Mesendoderm (in vitro differentiated cells): ENCODE data around the gene SPTBN5.

Source experiments
- DNase-seq: peaks from one replicate; pipeline ENCODE4 v3.0.0; 2013
- H2AK5ac ChIP-seq: 2 replicates; pipeline ENCODE4 v1.6.1; 2013; ENCODE audit warnings: low read length, inconsistent platforms
- H2BK120ac ChIP-seq: 2 replicates; pipeline ENCODE4 v1.6.1; 2013; ENCODE audit warnings: low read depth, mild to moderate bottlenecking, low read length, moderate library complexity, mixed read lengths
- H2BK15ac ChIP-seq: replicated peaks from 2 replicates; pipeline ENCODE4 v1.6.1; 2013; ENCODE audit warnings: low read depth, mild to moderate bottlenecking, moderate library complexity
- H2BK5ac ChIP-seq: 2 replicates; pipeline ENCODE4 v1.6.1; 2013; ENCODE audit warnings: low read length, inconsistent platforms
- H3K18ac ChIP-seq: 2 replicates; pipeline ENCODE4 v1.6.1; 2013; ENCODE audit warnings: mild to moderate bottlenecking, low read length, mixed read lengths
- H3K23ac ChIP-seq: one replicate; pipeline ENCODE4 v1.6.1; 2013; ENCODE audit warnings: low read length
- H3K27ac ChIP-seq: 2 replicates; pipeline ENCODE4 v1.5.1; 2013; ENCODE audit warnings: low read depth, mild to moderate bottlenecking, inconsistent platforms, low read length, moderate library complexity
- H3K27me3 ChIP-seq: 2 replicates; pipeline ENCODE4 v1.6.1; 2013; ENCODE audit warnings: low read length, control low read depth, mild to moderate bottlenecking, inconsistent platforms; ENCODE audit not compliant: insufficient read depth, poor library complexity
- H3K36me3 ChIP-seq: 2 replicates; pipeline ENCODE4 v1.6.1; 2013; ENCODE audit warnings: low read length, inconsistent platforms; ENCODE audit not compliant: control insufficient read depth, insufficient read depth
- H3K4ac ChIP-seq: one replicate; pipeline ENCODE4 v1.6.1; 2013; ENCODE audit warnings: low read depth, mild to moderate bottlenecking, low read length, moderate library complexity
- H3K4me1 ChIP-seq: 2 replicates; pipeline ENCODE4 v1.6.1; 2013; ENCODE audit warnings: low read depth, low read length, inconsistent platforms; ENCODE audit not compliant: control insufficient read depth
- H3K4me2 ChIP-seq: 2 replicates; pipeline ENCODE4 v1.6.1; 2013; ENCODE audit warnings: low read length
- H3K4me3 ChIP-seq: 2 replicates; pipeline ENCODE4 v1.5.1; 2013; ENCODE audit warnings: mild to moderate bottlenecking, low read length
- H3K56ac ChIP-seq: one replicate; pipeline ENCODE4 v1.6.1; 2013; ENCODE audit warnings: low read length
- H3K79me1 ChIP-seq: 2 replicates; pipeline ENCODE4 v1.6.1; 2013; ENCODE audit warnings: low read length, inconsistent platforms
- H3K79me2 ChIP-seq: 2 replicates; pipeline ENCODE4 v1.6.1; 2013; ENCODE audit warnings: mild to moderate bottlenecking, low read length; ENCODE audit not compliant: control insufficient read depth, insufficient read depth
- H3K9ac ChIP-seq: 2 replicates; pipeline ENCODE4 v1.6.1; 2013; ENCODE audit warnings: low read length, inconsistent platforms
- H4K5ac ChIP-seq: one replicate; pipeline ENCODE4 v1.6.1; 2013; ENCODE audit warnings: low read length
- H4K8ac ChIP-seq: one replicate; pipeline ENCODE4 v1.6.1; 2013; ENCODE audit warnings: low read depth, mild to moderate bottlenecking, control low read depth, low read length, moderate library complexity
- WGBS: extraction: QIAGEN DNeasy Blood & Tissue Kit; methylation state at CpG from one replicate; pipeline ENCODE4 v1.1.7; 2013; ENCODE audit warnings: low lambda C conversion rate, missing lambda C conversion rate; ENCODE audit not compliant: insufficient coverage; ENCODE audit errors: extremely low coverage; 5-methylcytosine and 5-hydroxymethylcytosine counted together

SPTBN5 gene

GRCh38 chr15:41870689-41871081, 23.2 kb downstream of the SPTBN5 start:
- H2AK5ac ChIP-seq: no peak overlapping the region
- no peak for DNase-seq
- H3K18ac ChIP-seq: no peak overlapping the region
- no peak overlapping the region for H4K8ac ChIP-seq
- no peaks in the 10 kb centered on the region for H3K79me2 ChIP-seq
- H3K27ac ChIP-seq: no peak overlapping the region
- no peak overlapping the region for H3K56ac ChIP-seq
- WGBS: no CpG with 5 or more reads among the region's 9 CpGs
- no peaks in the 10 kb centered on the region for H3K27me3 ChIP-seq
- H2BK15ac ChIP-seq: no peak overlapping the region
- H3K4me1 ChIP-seq: no peaks in the 10 kb centered on the region
- no peak overlapping the region for H2BK120ac ChIP-seq
- no peaks in the 10 kb centered on the region for H3K36me3 ChIP-seq
- H3K9ac ChIP-seq: no peak overlapping the region
- H4K5ac ChIP-seq: no peak overlapping the region
- no peak overlapping the region for H2BK5ac ChIP-seq
- no peak overlapping the region for H3K4me3 ChIP-seq
- H3K23ac ChIP-seq: no peak overlapping the region
- no peaks in the 10 kb centered on the region for H3K79me1 ChIP-seq
- H3K4ac ChIP-seq: no peak overlapping the region
- no peak overlapping the region for H3K4me2 ChIP-seq

GRCh38 chr15:41869770-41870688, 23.8 kb downstream of the SPTBN5 start:
- Histone ChIP-seq H3K27me3 (no peaks in the 10 kb centered on the region), H3K27ac (no peak overlapping the region), H3K36me3 (no peaks in the 10 kb centered on the region), H3K4ac (no peak overlapping the region), H3K79me2 (no peaks in the 10 kb centered on the region), H2BK5ac (no peak overlapping the region), H3K9ac (no peak overlapping the region), H3K4me3 (no peak overlapping the region), H3K79me1 (no peaks in the 10 kb centered on the region), H3K4me2 (no peak overlapping the region), H4K5ac (no peak overlapping the region), H4K8ac (no peak overlapping the region), H2AK5ac (no peak overlapping the region), H3K18ac (no peak overlapping the region), H3K23ac (no peak overlapping the region), H2BK120ac (no peak overlapping the region), H2BK15ac (no peak overlapping the region), H3K4me1 (no peaks in the 10 kb centered on the region), H3K56ac (no peak overlapping the region)
- DNase-seq: no peak
- WGBS: no CpG with 5 or more reads among the region's 42 CpGs

DNA sequence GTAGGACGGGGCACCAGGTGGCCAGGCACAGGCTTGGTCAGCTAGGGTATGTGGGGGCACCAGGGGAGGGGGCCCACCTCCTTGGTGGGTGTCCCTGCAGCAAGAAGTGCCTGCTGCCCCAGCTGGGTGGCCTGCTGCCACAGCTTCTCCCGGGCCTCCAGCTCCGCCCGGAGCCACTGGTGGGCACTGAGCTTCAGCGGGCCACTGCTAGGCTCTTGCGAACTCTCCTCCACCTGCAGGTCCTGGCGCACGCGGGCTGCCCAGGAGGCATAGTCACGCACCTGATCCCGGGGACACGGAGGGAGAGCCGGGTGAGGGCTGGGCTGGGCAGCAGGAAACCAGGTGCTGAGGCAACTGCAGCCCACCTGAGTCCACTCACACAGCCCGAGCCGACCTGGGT, 25.5 kb downstream of the SPTBN5 start:
- no peak overlapping the region for H3K4ac ChIP-seq
- H4K5ac ChIP-seq: no peak overlapping the region
- H3K79me2 ChIP-seq: no peaks in the 10 kb centered on the region
- H3K9ac ChIP-seq: no peak overlapping the region
- H3K18ac ChIP-seq: no peak overlapping the region
- H4K8ac ChIP-seq: no peak overlapping the region
- H3K4me3 ChIP-seq: no peak overlapping the region
- no peak overlapping the region for H3K4me2 ChIP-seq
- no peaks in the 10 kb centered on the region for H3K36me3 ChIP-seq
- no peaks in the 10 kb centered on the region for H3K79me1 ChIP-seq
- DNase-seq: no peak
- no peak overlapping the region for H3K56ac ChIP-seq
- WGBS: no CpG with 5 or more reads among the region's 15 CpGs
- no peak overlapping the region for H2BK15ac ChIP-seq
- H3K27ac ChIP-seq: no peak overlapping the region
- H2BK5ac ChIP-seq: no peak overlapping the region
- H3K27me3 ChIP-seq: no peaks in the 10 kb centered on the region
- H2AK5ac ChIP-seq: no peak overlapping the region
- H2BK120ac ChIP-seq: no peak overlapping the region
- no peaks in the 10 kb centered on the region for H3K4me1 ChIP-seq
- H3K23ac ChIP-seq: no peak overlapping the region

DNA sequence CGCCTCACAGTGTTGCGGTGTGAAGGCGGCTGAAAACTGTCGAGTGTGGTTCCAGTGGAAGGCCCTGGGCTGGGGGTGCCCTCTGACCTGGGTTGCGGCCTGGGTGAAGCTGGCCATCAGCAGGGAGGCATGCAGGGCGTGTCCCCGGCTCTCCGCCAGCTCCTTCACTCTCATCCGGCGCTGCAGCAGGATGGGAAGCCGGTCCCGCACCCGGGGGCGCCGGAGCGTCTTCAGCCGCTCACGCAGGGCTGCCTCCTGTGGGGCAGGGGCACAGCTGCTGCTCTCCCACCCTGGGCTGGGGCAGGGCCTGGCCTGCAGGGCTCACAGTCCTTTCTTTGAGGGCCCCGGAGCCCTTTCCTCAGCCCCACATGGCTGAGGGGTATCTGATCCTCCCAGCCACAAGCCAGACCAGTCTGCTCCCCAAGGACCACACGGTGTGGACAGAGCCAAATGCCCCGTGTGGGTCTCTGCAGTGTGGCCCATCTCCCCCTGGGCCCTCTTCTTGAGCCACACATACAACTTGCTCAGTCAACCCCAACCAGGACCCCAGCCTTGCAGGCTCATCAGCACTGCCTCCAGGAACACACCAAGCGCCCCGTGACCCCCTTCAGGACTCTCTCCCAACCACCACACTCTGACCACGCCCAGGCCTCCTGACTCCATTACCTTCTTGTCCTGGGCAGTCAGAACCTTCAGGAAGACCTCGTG, 26.8 kb downstream of the SPTBN5 start:
- H2BK5ac ChIP-seq: no peak overlapping the region
- no peak for DNase-seq
- H3K4ac ChIP-seq: no peak overlapping the region
- H3K23ac ChIP-seq: no peak overlapping the region
- H3K4me1 ChIP-seq: no peaks in the 10 kb centered on the region
- H3K79me1 ChIP-seq: no peaks in the 10 kb centered on the region
- H3K27ac ChIP-seq: no peak overlapping the region
- WGBS: no CpG with 5 or more reads among the region's 25 CpGs
- no peak overlapping the region for H4K8ac ChIP-seq
- no peak overlapping the region for H2AK5ac ChIP-seq
- no peaks in the 10 kb centered on the region for H3K79me2 ChIP-seq
- H3K27me3 ChIP-seq: no peaks in the 10 kb centered on the region
- H3K4me3 ChIP-seq: no peak overlapping the region
- no peak overlapping the region for H3K4me2 ChIP-seq
- no peaks in the 10 kb centered on the region for H3K36me3 ChIP-seq
- H2BK120ac ChIP-seq: no peak overlapping the region
- no peak overlapping the region for H4K5ac ChIP-seq
- no peak overlapping the region for H3K56ac ChIP-seq
- no peak overlapping the region for H3K9ac ChIP-seq
- H2BK15ac ChIP-seq: no peak overlapping the region
- H3K18ac ChIP-seq: no peak overlapping the region

DNA sequence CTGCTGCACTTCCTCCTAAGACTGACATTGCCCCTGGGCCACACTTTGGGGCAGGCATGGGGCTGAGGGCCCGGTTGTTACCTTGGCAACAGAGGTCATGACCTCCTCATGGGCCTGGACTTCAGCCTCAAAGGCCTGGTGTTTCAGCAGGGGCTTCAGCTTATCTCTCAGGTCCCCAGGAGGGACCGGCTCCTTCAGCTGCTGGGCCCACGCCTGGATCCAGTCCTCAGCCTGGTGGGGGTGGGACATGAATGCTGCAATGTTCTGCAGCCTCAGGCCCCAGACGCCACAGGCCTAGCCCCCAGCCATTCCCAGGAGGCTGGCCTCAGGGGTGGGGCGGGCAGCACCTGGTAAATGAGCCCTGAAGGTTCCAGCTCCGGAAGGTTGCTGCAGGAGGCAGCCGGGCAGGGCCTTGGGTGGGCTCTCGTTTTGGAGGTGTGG, 27.6 kb downstream of the SPTBN5 start:
- Histone ChIP-seq H3K4me1 (no peaks in the 10 kb centered on the region), H2BK5ac (no peak overlapping the region), H3K79me2 (no peaks in the 10 kb centered on the region), H3K18ac (no peak overlapping the region), H3K27ac (no peak overlapping the region), H2AK5ac (no peak overlapping the region), H3K36me3 (no peaks in the 10 kb centered on the region), H3K4ac (no peak overlapping the region), H3K9ac (no peak overlapping the region), H4K8ac (no peak overlapping the region), H2BK120ac (no peak overlapping the region), H3K4me2 (no peak overlapping the region), H3K4me3 (no peak overlapping the region), H2BK15ac (no peak overlapping the region), H3K79me1 (no peaks in the 10 kb centered on the region), H3K27me3 (no peaks in the 10 kb centered on the region), H3K56ac (no peak overlapping the region), H3K23ac (no peak overlapping the region), H4K5ac (no peak overlapping the region)
- WGBS: no CpG with 5 or more reads among the region's 8 CpGs
- DNase-seq: peak; percentile 67
